ENCODE data around the gene ERICH6B.

Gene ERICH6B

GRCh38 chr13:45527699-45528462 is 87.7 kb downstream of the ERICH6B start:
- Histone ChIP-seq H3K9me3 (ENCODE audit: insufficient read depth, low read length) (no peaks in the 10 kb centered on the region), H3K9ac (ENCODE audit: insufficient read length, low read depth) (no peak overlapping the region), H3K27me3 (ENCODE audit: insufficient read depth, insufficient read length) (no peaks in the 10 kb centered on the region), H3K4me3 (ENCODE audit: insufficient read length, low read depth) (no peak overlapping the region), H3K4me1 (ENCODE audit: insufficient read depth, insufficient read length) (no peaks in the 10 kb centered on the region), H3K36me3 (ENCODE audit: insufficient read depth, insufficient read length, low read length) (peaks cover 23% of the 10 kb centered on the region)
- TF ChIP-seq SUZ12 (IDR thresholded peaks at IDR 0.05; ENCODE audit: extremely low read depth, insufficient read depth, insufficient read length), result no peak
- no peak for TF ChIP-seq YY1 (IDR thresholded peaks at IDR 0.05; ENCODE audit: insufficient read depth, insufficient read length)
- no peak for TF ChIP-seq ZNF274 (IDR thresholded peaks at IDR 0.05; ENCODE audit: low read depth, low read length)
- no peak for DNase-seq (ENCODE audit: low read depth, low spot score)

DNA sequence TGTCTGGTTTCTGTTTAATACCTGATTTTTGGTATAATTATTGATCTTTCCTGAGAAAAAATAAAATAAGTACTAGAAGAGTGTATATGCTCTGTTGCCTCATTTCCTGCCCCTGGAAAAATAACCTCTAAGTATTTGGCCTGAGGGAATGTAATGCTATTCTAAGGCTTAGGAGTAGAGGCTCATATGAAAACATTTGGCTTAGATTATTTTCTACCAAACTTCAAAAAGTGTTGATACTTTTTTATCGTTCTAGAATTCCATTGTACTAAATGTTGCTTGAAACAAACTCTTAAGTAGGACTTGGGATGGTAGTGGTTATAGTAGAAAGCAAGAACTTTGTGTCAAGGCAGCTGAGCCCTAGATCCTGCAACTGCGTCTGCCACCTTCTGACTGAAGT is 93.0 kb downstream of the ERICH6B start:
- TF ChIP-seq YY1 (IDR thresholded peaks at IDR 0.05; ENCODE audit: insufficient read depth, insufficient read length) (no peak), SUZ12 (IDR thresholded peaks at IDR 0.05; ENCODE audit: extremely low read depth, insufficient read depth, insufficient read length) (no peak), ZNF274 (IDR thresholded peaks at IDR 0.05; ENCODE audit: low read depth, low read length) (no peak)
- Histone ChIP-seq H3K27me3 (ENCODE audit: insufficient read depth, insufficient read length) (no peaks in the 10 kb centered on the region), H3K36me3 (ENCODE audit: insufficient read depth, insufficient read length, low read length) (peaks cover 30% of the 10 kb centered on the region), H3K9me3 (ENCODE audit: insufficient read depth, low read length) (no peaks in the 10 kb centered on the region), H3K4me1 (ENCODE audit: insufficient read depth, insufficient read length) (no peaks in the 10 kb centered on the region), H3K4me3 (ENCODE audit: insufficient read length, low read depth) (no peak overlapping the region), H3K9ac (ENCODE audit: insufficient read length, low read depth) (no peak overlapping the region)
- DNase-seq (ENCODE audit: low read depth, low spot score), result no peak

DNA sequence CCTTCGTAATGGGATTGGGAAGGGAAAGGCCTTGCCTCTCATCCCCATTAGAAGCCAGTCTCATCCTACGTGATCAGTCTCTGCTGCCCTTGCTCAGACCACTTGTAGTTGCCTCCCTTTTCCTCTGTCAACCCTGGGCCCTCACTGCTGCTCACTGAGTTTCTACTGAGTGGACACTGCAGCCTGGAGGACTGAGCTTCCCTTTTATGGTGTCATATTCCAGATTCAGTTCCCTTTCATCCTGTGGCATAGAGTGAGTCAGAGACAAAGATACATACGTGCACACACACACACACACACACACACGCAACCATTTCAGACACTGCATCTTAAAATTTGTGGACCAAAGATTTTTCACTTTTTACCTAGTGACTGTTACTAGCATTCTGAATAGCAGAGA is 94.2 kb downstream of the ERICH6B start:
- no peak for TF ChIP-seq YY1 (IDR thresholded peaks at IDR 0.05; ENCODE audit: insufficient read depth, insufficient read length)
- TF ChIP-seq ZNF274 (IDR thresholded peaks at IDR 0.05; ENCODE audit: low read depth, low read length), result no peak
- TF ChIP-seq SUZ12 (IDR thresholded peaks at IDR 0.05; ENCODE audit: extremely low read depth, insufficient read depth, insufficient read length), result no peak
- Histone ChIP-seq H3K9ac (ENCODE audit: insufficient read length, low read depth) (no peak overlapping the region), H3K36me3 (ENCODE audit: insufficient read depth, insufficient read length, low read length) (peaks cover 35% of the 10 kb centered on the region), H3K4me3 (ENCODE audit: insufficient read length, low read depth) (no peak overlapping the region), H3K9me3 (ENCODE audit: insufficient read depth, low read length) (no peaks in the 10 kb centered on the region), H3K27me3 (ENCODE audit: insufficient read depth, insufficient read length) (no peaks in the 10 kb centered on the region), H3K4me1 (ENCODE audit: insufficient read depth, insufficient read length) (no peaks in the 10 kb centered on the region)
- DNase-seq (ENCODE audit: low read depth, low spot score), result no peak

- TF ChIP-seq ZNF274 (IDR thresholded peaks at IDR 0.05; ENCODE audit: low read depth, low read length) (no peak), SUZ12 (IDR thresholded peaks at IDR 0.05; ENCODE audit: extremely low read depth, insufficient read depth, insufficient read length) (no peak), YY1 (IDR thresholded peaks at IDR 0.05; ENCODE audit: insufficient read depth, insufficient read length) (no peak)
- no peak overlapping the region for H3K4me3 ChIP-seq (ENCODE audit: insufficient read length, low read depth)
- no peaks in the 10 kb centered on the region for H3K27me3 ChIP-seq (ENCODE audit: insufficient read depth, insufficient read length)
- H3K9me3 ChIP-seq (ENCODE audit: insufficient read depth, low read length), result no peaks in the 10 kb centered on the region
- no peak overlapping the region for H3K9ac ChIP-seq (ENCODE audit: insufficient read length, low read depth)
- H3K36me3 ChIP-seq (ENCODE audit: insufficient read depth, insufficient read length, low read length), result peaks cover 44% of the 10 kb centered on the region
- no peak for DNase-seq (ENCODE audit: low read depth, low spot score)
- H3K4me1 ChIP-seq (ENCODE audit: insufficient read depth, insufficient read length), result no peaks in the 10 kb centered on the region
Measured at GRCh38 chr13:45519493-45519892, 96.0 kb downstream of the ERICH6B start.

DNA sequence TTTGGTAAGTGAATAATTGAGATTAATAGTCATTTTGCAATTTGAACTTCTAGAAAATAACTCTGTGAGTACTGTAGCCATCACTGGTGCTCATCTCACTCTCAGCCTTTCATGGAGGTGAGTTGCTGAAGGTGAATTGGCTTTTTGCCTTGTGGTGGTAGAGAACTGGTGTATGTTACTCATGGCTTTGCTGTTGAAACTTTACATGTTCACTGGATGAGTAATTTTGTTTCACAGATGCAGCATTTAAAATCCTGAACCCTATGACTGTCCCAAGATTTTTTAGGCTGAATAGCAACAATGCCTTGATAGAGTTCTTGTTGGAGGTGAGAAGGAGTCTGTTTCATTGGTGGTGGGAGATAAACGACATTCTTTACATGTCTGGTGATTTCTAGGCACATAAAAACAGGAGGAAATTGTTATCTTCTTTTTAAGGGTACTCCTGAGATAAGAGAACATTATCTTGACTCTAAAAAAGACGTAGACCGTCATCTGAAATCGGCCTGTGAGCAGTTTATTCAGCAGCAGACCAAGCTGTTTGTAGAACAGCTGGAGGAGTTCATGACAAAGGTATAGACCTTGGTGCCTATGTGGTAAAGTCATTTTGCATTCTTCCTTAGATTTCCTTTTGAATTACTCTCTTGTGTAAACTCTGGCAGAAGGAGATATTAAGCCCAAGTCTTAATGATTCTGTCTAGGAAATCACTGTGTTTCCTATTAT is 96.9 kb downstream of the ERICH6B start:
- TF ChIP-seq ZNF274 (IDR thresholded peaks at IDR 0.05; ENCODE audit: low read depth, low read length) (no peak), SUZ12 (IDR thresholded peaks at IDR 0.05; ENCODE audit: extremely low read depth, insufficient read depth, insufficient read length) (no peak), YY1 (IDR thresholded peaks at IDR 0.05; ENCODE audit: insufficient read depth, insufficient read length) (no peak)
- no peak for DNase-seq (ENCODE audit: low read depth, low spot score)
- no peaks in the 10 kb centered on the region for H3K27me3 ChIP-seq (ENCODE audit: insufficient read depth, insufficient read length)
- peaks cover 43% of the 10 kb centered on the region for H3K36me3 ChIP-seq (ENCODE audit: insufficient read depth, insufficient read length, low read length)
- H3K4me1 ChIP-seq (ENCODE audit: insufficient read depth, insufficient read length), result no peaks in the 10 kb centered on the region
- no peak overlapping the region for H3K9ac ChIP-seq (ENCODE audit: insufficient read length, low read depth)
- no peaks in the 10 kb centered on the region for H3K9me3 ChIP-seq (ENCODE audit: insufficient read depth, low read length)
- no peak overlapping the region for H3K4me3 ChIP-seq (ENCODE audit: insufficient read length, low read depth)

DNA sequence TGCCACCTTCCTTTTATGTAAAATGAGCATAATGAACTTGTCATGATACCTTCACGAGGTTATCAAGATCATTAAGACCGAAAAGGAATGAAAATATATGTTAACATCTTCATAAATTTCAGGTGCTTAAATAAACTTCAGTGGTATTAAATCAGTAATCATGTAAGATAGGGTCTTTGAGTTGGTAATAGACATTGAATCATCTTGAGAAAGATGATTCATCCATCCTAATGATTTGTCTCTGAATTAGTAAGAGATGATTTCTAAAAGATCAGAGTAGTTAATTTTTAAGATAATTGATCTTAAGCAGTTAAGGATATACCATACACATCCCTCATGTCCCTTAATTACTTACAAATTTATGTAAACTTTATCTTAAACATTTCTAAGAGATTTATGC is 98.8 kb downstream of the ERICH6B start:
- Histone ChIP-seq H3K9me3 (ENCODE audit: insufficient read depth, low read length) (no peaks in the 10 kb centered on the region), H3K4me1 (ENCODE audit: insufficient read depth, insufficient read length) (no peaks in the 10 kb centered on the region), H3K36me3 (ENCODE audit: insufficient read depth, insufficient read length, low read length) (peaks cover 50% of the 10 kb centered on the region), H3K27me3 (ENCODE audit: insufficient read depth, insufficient read length) (no peaks in the 10 kb centered on the region), H3K4me3 (ENCODE audit: insufficient read length, low read depth) (no peak overlapping the region), H3K9ac (ENCODE audit: insufficient read length, low read depth) (no peak overlapping the region)
- no peak for DNase-seq (ENCODE audit: low read depth, low spot score)
- TF ChIP-seq YY1 (IDR thresholded peaks at IDR 0.05; ENCODE audit: insufficient read depth, insufficient read length), result no peak

DNA sequence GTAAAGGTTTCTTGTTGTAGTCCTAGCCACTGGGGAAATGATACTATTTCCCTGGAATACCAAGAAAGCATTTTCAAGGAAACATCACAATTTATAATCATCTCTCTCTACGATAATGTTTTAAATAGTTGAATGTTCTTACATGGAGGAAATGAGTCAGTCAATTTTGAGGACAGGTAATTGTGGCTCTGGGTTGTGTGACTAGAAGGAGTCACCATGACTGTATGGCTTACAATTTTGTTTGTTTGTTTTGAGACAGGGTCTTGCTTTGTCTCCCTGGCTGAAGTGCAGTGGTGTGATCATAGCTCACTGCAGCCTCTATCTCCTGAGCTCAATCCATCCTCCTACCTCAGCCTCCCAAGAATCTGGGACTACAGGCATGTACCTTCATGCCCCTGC is 103.4 kb downstream of the ERICH6B start:
- Histone ChIP-seq H3K36me3 (ENCODE audit: insufficient read depth, insufficient read length, low read length) (peaks cover 48% of the 10 kb centered on the region), H3K9ac (ENCODE audit: insufficient read length, low read depth) (no peak overlapping the region), H3K4me3 (ENCODE audit: insufficient read length, low read depth) (no peak overlapping the region), H3K27me3 (ENCODE audit: insufficient read depth, insufficient read length) (no peaks in the 10 kb centered on the region), H3K9me3 (ENCODE audit: insufficient read depth, low read length) (no peaks in the 10 kb centered on the region), H3K4me1 (ENCODE audit: insufficient read depth, insufficient read length) (no peaks in the 10 kb centered on the region)
- no peak for DNase-seq (ENCODE audit: low read depth, low spot score)
- TF ChIP-seq ZNF274 (IDR thresholded peaks at IDR 0.05; ENCODE audit: low read depth, low read length) (no peak), SUZ12 (IDR thresholded peaks at IDR 0.05; ENCODE audit: extremely low read depth, insufficient read depth, insufficient read length) (no peak), YY1 (IDR thresholded peaks at IDR 0.05; ENCODE audit: insufficient read depth, insufficient read length) (no peak)
